ENCODE data around the gene EEF2KMT. TPM values are rescaled to one million over a fixed set of nuclear protein-coding genes. Genes with fewer than 3 reads are reported as not detected.

The EEF2KMT gene
- total RNA-seq, 1 experiment from 2014 or later: 10.4 TPM

DNA sequence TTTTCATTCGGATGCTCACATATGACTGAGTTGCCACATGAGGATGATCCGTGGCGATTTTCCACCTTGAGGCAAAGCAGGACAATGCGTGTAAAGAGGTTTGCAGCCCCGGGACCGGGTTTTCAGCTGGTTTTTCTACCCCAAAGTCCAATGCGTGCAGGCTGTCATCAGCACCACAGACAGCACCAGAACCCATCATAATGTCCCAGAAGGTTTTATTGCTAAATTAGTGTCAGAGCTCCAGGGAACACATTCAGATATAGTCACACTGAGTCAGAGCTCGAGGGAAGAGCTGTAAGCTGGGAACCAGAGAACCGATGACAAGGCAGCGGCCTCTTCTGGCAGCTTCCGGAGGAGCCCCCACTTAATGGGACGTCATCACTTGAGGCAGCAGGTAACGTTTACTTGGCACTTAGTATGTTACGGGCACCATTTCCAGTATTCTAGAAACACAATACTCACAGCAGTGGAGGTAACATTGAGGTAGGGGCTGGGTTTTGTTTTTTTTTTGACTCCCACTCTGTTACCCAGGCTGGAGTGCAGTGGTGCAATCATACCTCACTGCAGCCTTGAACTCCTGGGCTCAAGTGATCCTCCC, 54.9 kb downstream of the EEF2KMT start:
- Histone ChIP-seq H3K27me3 (ENCODE audit: insufficient read depth, low read depth) (peaks cover 9% of the 10 kb centered on the region; the same call in 1 of the 2 replicates), H3K9me2 (ENCODE audit: insufficient read depth) (no peaks in the 10 kb centered on the region), H4K20me1 (ENCODE audit: insufficient read depth) (no peaks in the 10 kb centered on the region), H3K4me2 (peak overlapping the region; percentile 51; the same call in 1 of the 2 replicates), H3K9me3 (ENCODE audit: insufficient read depth, low read depth) (no peaks in the 10 kb centered on the region), H3K36me3 (ENCODE audit: low read depth) (no peaks in the 10 kb centered on the region), H3K4me3 (no peak overlapping the region), H3F3A (ENCODE audit: insufficient read depth, low read depth) (peaks cover 14% of the 10 kb centered on the region), H3K4me1 (replicated peaks; ENCODE audit: insufficient read depth) (peaks cover 18% of the 10 kb centered on the region), H3K79me2 (ENCODE audit: low read depth) (no peaks in the 10 kb centered on the region), H2AFZ (no peak overlapping the region), H3K27ac (no peak overlapping the region)
- BruUV-seq (replicated peaks): no TSS peak
- CTCF ChIA-PET: no interaction called here
- intact Hi-C loops (cut with micrococcal nuclease; ENCODE audit: unreplicated experiment): no loop called here
- POLR2A ChIA-PET (ENCODE audit: unreplicated experiment): no interaction called here
- DNase-seq: no peak
- TF ChIP-seq EZH2 (IDR thresholded peaks at IDR 0.05; ENCODE audit: low read depth): no peak
- TF ChIP-seq, protein P1, sequence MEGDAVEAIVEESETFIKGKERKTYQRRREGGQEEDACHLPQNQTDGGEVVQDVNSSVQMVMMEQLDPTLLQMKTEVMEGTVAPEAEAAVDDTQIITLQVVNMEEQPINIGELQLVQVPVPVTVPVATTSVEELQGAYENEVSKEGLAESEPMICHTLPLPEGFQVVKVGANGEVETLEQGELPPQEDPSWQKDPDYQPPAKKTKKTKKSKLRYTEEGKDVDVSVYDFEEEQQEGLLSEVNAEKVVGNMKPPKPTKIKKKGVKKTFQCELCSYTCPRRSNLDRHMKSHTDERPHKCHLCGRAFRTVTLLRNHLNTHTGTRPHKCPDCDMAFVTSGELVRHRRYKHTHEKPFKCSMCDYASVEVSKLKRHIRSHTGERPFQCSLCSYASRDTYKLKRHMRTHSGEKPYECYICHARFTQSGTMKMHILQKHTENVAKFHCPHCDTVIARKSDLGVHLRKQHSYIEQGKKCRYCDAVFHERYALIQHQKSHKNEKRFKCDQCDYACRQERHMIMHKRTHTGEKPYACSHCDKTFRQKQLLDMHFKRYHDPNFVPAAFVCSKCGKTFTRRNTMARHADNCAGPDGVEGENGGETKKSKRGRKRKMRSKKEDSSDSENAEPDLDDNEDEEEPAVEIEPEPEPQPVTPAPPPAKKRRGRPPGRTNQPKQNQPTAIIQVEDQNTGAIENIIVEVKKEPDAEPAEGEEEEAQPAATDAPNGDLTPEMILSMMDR (conservative IDR thresholded peaks at IDR 0.05): no peak

DNA sequence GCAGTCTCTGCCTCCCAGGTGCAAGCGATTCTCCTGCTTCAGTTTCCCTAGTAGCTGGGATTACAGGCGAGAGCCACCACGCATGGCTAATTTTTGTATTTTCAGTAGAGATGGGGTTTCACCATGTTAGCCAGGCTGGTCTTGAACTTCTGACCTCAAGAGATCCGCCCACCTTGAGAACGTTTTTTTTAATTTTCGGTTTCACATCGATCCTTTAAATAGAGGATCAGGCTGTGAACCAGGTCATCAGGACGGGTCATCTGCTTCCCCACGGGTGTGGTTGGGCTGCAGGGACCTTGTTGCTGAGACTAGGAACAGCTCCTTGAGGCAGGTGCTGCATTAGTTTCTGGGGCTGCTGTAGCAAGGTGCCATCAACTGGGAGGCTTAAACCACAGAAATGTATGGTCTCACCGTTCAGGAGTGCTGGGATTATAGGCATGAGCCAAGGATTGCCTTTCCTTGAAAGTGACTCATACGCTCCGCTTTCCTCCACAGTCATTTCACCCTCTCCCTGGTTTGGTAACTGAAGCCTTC, 55.9 kb downstream of the EEF2KMT start:
- Histone ChIP-seq H3K27me3 (ENCODE audit: insufficient read depth, low read depth) (0 out of 2 replicates have a peak, but pooled peaks cover under 1% of the 10 kb centered on the region), H3K27ac (no peak overlapping the region), H4K20me1 (ENCODE audit: insufficient read depth) (no peaks in the 10 kb centered on the region), H3K4me3 (no peak overlapping the region), H3K9me2 (ENCODE audit: insufficient read depth) (no peaks in the 10 kb centered on the region), H3F3A (ENCODE audit: insufficient read depth, low read depth) (peaks cover 14% of the 10 kb centered on the region), H3K4me2 (peak overlapping the region; percentile 51), H3K4me1 (replicated peaks; ENCODE audit: insufficient read depth) (peaks cover 18% of the 10 kb centered on the region), H2AFZ (no peak overlapping the region), H3K79me2 (ENCODE audit: low read depth) (no peaks in the 10 kb centered on the region), H3K36me3 (ENCODE audit: low read depth) (no peaks in the 10 kb centered on the region), H3K9me3 (ENCODE audit: insufficient read depth, low read depth) (no peaks in the 10 kb centered on the region)
- CTCF ChIA-PET: no interaction called here
- intact Hi-C loops (cut with micrococcal nuclease; ENCODE audit: unreplicated experiment): no loop called here
- POLR2A ChIA-PET (ENCODE audit: unreplicated experiment): no interaction called here
- DNase-seq: peak; percentile 60 to 87
- BruUV-seq (replicated peaks): no TSS peak
- TF ChIP-seq, protein P1 (conservative IDR thresholded peaks at IDR 0.05): no peak
- TF ChIP-seq EZH2 (IDR thresholded peaks at IDR 0.05; ENCODE audit: low read depth): no peak

DNA sequence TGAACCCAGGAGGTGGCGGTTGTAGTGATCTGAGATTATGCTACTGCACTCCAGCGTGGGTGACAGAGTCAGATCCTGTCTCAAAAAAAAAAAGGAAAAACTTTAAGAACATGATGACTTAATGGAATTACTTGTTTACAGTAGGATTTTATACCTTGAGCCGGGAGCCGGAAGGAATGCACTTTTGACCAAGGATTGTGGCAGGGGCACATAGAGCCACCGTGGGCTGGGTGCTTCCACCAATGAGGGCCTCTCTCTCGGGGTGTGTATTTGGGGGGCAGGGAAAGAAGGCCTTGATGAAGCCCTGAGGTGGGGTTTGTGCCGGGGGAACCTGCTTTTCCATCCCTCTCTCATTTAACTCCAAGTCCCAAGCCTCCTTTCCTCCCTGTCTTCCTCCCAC, 57.1 kb downstream of the EEF2KMT start:
- H3K4me2 ChIP-seq: no peak overlapping the region

More for the DNA sequence above, 57.1 kb downstream of the EEF2KMT start:
- Histone ChIP-seq H3K79me2 (ENCODE audit: low read depth) (no peaks in the 10 kb centered on the region), H3K4me1 (replicated peaks; ENCODE audit: insufficient read depth) (peaks cover 18% of the 10 kb centered on the region), H3K9me2 (ENCODE audit: insufficient read depth) (no peaks in the 10 kb centered on the region), H3F3A (ENCODE audit: insufficient read depth, low read depth) (peaks cover 14% of the 10 kb centered on the region), H4K20me1 (ENCODE audit: insufficient read depth) (no peaks in the 10 kb centered on the region), H3K27ac (no peak overlapping the region), H3K9me3 (ENCODE audit: insufficient read depth, low read depth) (no peaks in the 10 kb centered on the region), H3K4me3 (no peak overlapping the region), H3K27me3 (ENCODE audit: insufficient read depth, low read depth) (no peaks in the 10 kb centered on the region), H3K36me3 (ENCODE audit: low read depth) (no peaks in the 10 kb centered on the region), H2AFZ (no peak overlapping the region)
- CTCF ChIA-PET: interaction anchor here (0.7 kb wide), 1 partner anchor 52 kb away, joined by 3 read pairs; no protein-coding TSS in a partner anchor
- DNase-seq: no peak
- POLR2A ChIA-PET (ENCODE audit: unreplicated experiment): no interaction called here
- TF ChIP-seq, protein P1 (conservative IDR thresholded peaks at IDR 0.05): no peak
- no peak for TF ChIP-seq EZH2 (IDR thresholded peaks at IDR 0.05; ENCODE audit: low read depth)
- intact Hi-C loops (cut with micrococcal nuclease; ENCODE audit: unreplicated experiment): no loop called here
- BruUV-seq (replicated peaks): no TSS peak
